HG02840 (cell line): ENCODE measurements around the gene SERF1B.
"Not testable (repeated sequence)": the region's sequence is repeated elsewhere in the genome, so short reads cannot be mapped to it uniquely, and the experiment has no call there.

Source experiments
- ATAC-seq: cut with Tn5 transposase; IDR thresholded peaks from one replicate; pipeline ENCODE4 v1.9.1; 2021; ENCODE audit warnings: mild to moderate bottlenecking, moderate library complexity, moderate number of reproducible peaks; ENCODE audit not compliant: unreplicated experiment, low FRiP score

Gene SERF1B

GRCh38 chr5:70025106-70025844, at the start of gene SERF1B:
SERF1B (plus strand) TSS chr5:70025251; CDS start chr5:70025452, 201 bp downstream.
- peak; percentile 92 for ATAC-seq

GRCh38 chr5:69991713-69992112, 33.3 kb upstream of the SERF1B start:
- not testable (repeated sequence) for ATAC-seq

- not testable (repeated sequence) for ATAC-seq
These were observed 29.5 kb upstream of the SERF1B start for GRCh38 chr5:69995535-69995934.

- not testable (repeated sequence) for ATAC-seq
These were observed 4.4 kb upstream of the SERF1B start for GRCh38 chr5:70020660-70021059.

- not testable (repeated sequence) for ATAC-seq
These were observed 744 bp downstream of the SERF1B start for GRCh38 chr5:70025845-70026145.

- ATAC-seq: not testable (repeated sequence)
These were observed 6.2 kb downstream of the SERF1B start for GRCh38 chr5:70031204-70031603.

GRCh38 chr5:70041411-70041810, 16.4 kb downstream of the SERF1B start:
- ATAC-seq: not testable (repeated sequence)

GRCh38 chr5:70049790-70050142, 24.7 kb downstream of the SERF1B start:
- not testable (repeated sequence) for ATAC-seq

- ATAC-seq: not testable (repeated sequence)
These were observed 31.4 kb downstream of the SERF1B start for GRCh38 chr5:70056289-70056942.

GRCh38 chr5:70057140-70057539, 32.1 kb downstream of the SERF1B start:
- not testable (repeated sequence) for ATAC-seq

- not testable (repeated sequence) for ATAC-seq
These were observed 52.6 kb downstream of the SERF1B start for GRCh38 chr5:70077632-70078031.

- ATAC-seq: not testable (repeated sequence)
These were observed 63.9 kb downstream of the SERF1B start for GRCh38 chr5:70088907-70089464.

- not testable (repeated sequence) for ATAC-seq
These were observed 66.7 kb downstream of the SERF1B start for GRCh38 chr5:70091776-70092175.
